A673 (cell line): ENCODE measurements around the gene TBXA2R.

ENCODE experiments used
- CTCF ChIP-seq: fragments of 300-800, 200-600 bp; sonication (generic); conservative IDR thresholded peaks from 2 replicates; pipeline ENCODE4 v1.5.1; 2017; ENCODE audit warnings: low read depth, mild to moderate bottlenecking, antibody characterized with exemption, low read length, moderate library complexity, mixed read lengths
- EZH2 ChIP-seq: fragments of 200-600 bp; sonication (generic); IDR thresholded peaks from 2 replicates; pipeline ENCODE4 v1.6.1; 2017; ENCODE audit warnings: borderline replicate concordance, low read depth, mild to moderate bottlenecking, mixed read lengths, antibody characterized with exemption, low read length; ENCODE audit not compliant: poor library complexity, severe bottlenecking

- no peak for TF ChIP-seq CTCF
- no peak for TF ChIP-seq EZH2
Measured at GRCh38 chr19:3608750-3609322, 2.2 kb upstream of the TBXA2R start.
